ENCODE results near the gene RWDD2A. TPM values are rescaled to one million over a fixed set of nuclear protein-coding genes. Genes with fewer than 3 reads are reported as not detected.
"Not testable (repeated sequence)": the region's sequence is repeated elsewhere in the genome, so short reads cannot be mapped to it uniquely, and the experiment has no call there.

Gene RWDD2A
- total and polyA plus RNA-seq, 2 of the 8 experiments (the other 6 are each of a cell fraction or from before 2014, with no cell fraction given) = 2.1 to 3.6 TPM

GRCh38 chr6:83191974-83192373 is 1.2 kb upstream of the RWDD2A start:
- H3K14ac ChIP-seq (ENCODE audit: insufficient read length); H2AFZ ChIP-seq (ENCODE audit: low read length); H2BK5ac ChIP-seq (ENCODE audit: low read depth, low read length); H3K27ac ChIP-seq (ENCODE audit: low read depth, low read length); H4K20me1 ChIP-seq (replicated peaks in 1 of 2; ENCODE audit: control insufficient read depth in 1 of 2, insufficient read depth in 2 of 2, low read length in 2 of 2); H3K18ac ChIP-seq (ENCODE audit: extremely low read depth, low read length); H3K23me2 ChIP-seq (ENCODE audit: low read depth, low read length); DNase-seq (ENCODE audit: low read depth in 1 of 2, low spot score in 2 of 2); H3K9me3 ChIP-seq (ENCODE audit: insufficient read depth in 2 of 2, low read depth in 1 of 2, low read length in 1 of 2); H3K4me1 ChIP-seq (replicated peaks in 1 of 4; ENCODE audit: control insufficient read depth in 3 of 4, insufficient read depth in 4 of 4, low read length in 3 of 4); H4K8ac ChIP-seq (ENCODE audit: extremely low read depth, insufficient read depth, low read length); H4K91ac ChIP-seq (replicated peaks; ENCODE audit: insufficient read length, low read length); FAIRE-seq; H2BK120ac ChIP-seq (replicated peaks; ENCODE audit: low read depth, low read length); H3K79me1 ChIP-seq (ENCODE audit: low read depth, low read length); H3K27me3 ChIP-seq (replicated peaks in 1 of 4; ENCODE audit: control insufficient read depth in 3 of 4, extremely low read depth in 1 of 4, insufficient read depth in 3 of 4, low read length in 3 of 4); H2BK20ac ChIP-seq (ENCODE audit: low read length); H2BK15ac ChIP-seq (ENCODE audit: low read length); H3K23ac ChIP-seq (ENCODE audit: insufficient read length); H2BK12ac ChIP-seq (ENCODE audit: low read depth, low read length); H3K9ac ChIP-seq (replicated peaks in 1 of 4; ENCODE audit: extremely low read depth in 1 of 4, low read depth in 3 of 4, low read length in 3 of 4); H3K56ac ChIP-seq (replicated peaks; ENCODE audit: insufficient read length, low read depth, low read length); H2AK5ac ChIP-seq (ENCODE audit: low read depth, low read length); H3K4ac ChIP-seq (replicated peaks; ENCODE audit: insufficient read length, low read depth, low read length); H4K5ac ChIP-seq (ENCODE audit: insufficient read length, low read depth, low read length): not testable (repeated sequence)
- POLR2A ChIA-PET (ENCODE audit: partially characterized antibody) = interaction anchor here (0.7 to 1.3 kb wide), 2 partner anchors 27 to 54 kb away, joined by 3 read pairs; no protein-coding TSS in a partner anchor
- Histone ChIP-seq H3K4me2 (ENCODE audit: insufficient read depth in 1 of 2, low read depth in 2 of 2, low read length in 2 of 2) (peak overlapping the region; percentile 76 to 89), H3K79me2 (ENCODE audit: control insufficient read depth in 1 of 2, insufficient read depth in 2 of 2, low read length in 2 of 2) (peaks cover 0 to 26% of the 10 kb centered on the region in 2 experiments; a peak in 2 of 4 replicates), H3K36me3 (ENCODE audit: control insufficient read depth in 2 of 4, insufficient read depth in 4 of 4, low read length in 3 of 4) (peaks cover 2 to 39% (median 13%) of the 10 kb centered on the region in 4 experiments; a peak in 5 of 8 replicates), H3K4me3 (ENCODE audit: extremely low read depth in 1 of 4, insufficient read depth in 2 of 4, low read depth in 3 of 4, low read length in 4 of 4) (peak overlapping the region; percentile 79 to 98 (median 84); a peak in 7 of 8 replicates)
- 97% methylated on average over 14 of the region's 18 CpGs; no CpG with 5 or more reads in 1 of the 2 experiments for WGBS, 2 experiments (ENCODE audit: extremely low coverage in 1 of 2, insufficient coverage in 1 of 2, insufficient read length in 1 of 2, insufficient replicate concordance in 2 of 2, low coverage in 1 of 2, low lambda C conversion rate in 2 of 2, missing lambda C conversion rate in 1 of 2)
- CTCF ChIA-PET (ENCODE audit: partially characterized antibody) = interaction anchor here (0.6 to 1.3 kb wide), 3 partner anchors 17 to 879 kb away, joined by 3 to 4 read pairs (median 3); no protein-coding TSS in a partner anchor

Data from H1 (cell line).